ENCODE data around the gene DACH1.

GRCh38 chr13:71759651-71760511 is 107.1 kb downstream of the DACH1 start:
- TF ChIP-seq SIN3A (IDR thresholded peaks at IDR 0.05; ENCODE audit: low read depth) (no peak), POLR2A (IDR thresholded peaks at IDR 0.05; ENCODE audit: borderline replicate concordance, extremely low read depth, insufficient read depth, insufficient read length) (no peak), ZBTB33 (IDR thresholded peaks at IDR 0.05; ENCODE audit: extremely low read depth, insufficient replicate concordance, low read length) (no peak), YY1 (IDR thresholded peaks at IDR 0.05; ENCODE audit: extremely low read depth, insufficient replicate concordance, low read depth, low read length) (no peak), ELF1 (IDR thresholded peaks at IDR 0.05; ENCODE audit: borderline replicate concordance, low read depth) (no peak), TCF7L2 (IDR thresholded peaks at IDR 0.05; ENCODE audit: borderline replicate concordance, extremely low read depth, insufficient read depth, insufficient read length) (no peak), POLR2AphosphoS5 (IDR thresholded peaks at IDR 0.05; ENCODE audit: low read depth, low read length) (no peak), ZFX (IDR thresholded peaks at IDR 0.05) (no peak), CBX3 (IDR thresholded peaks at IDR 0.05; ENCODE audit: low read depth) (no peak), ATF3 (IDR thresholded peaks at IDR 0.05) (no peak), FOSL1 (IDR thresholded peaks at IDR 0.05; ENCODE audit: low read depth) (no peak)
- TF ChIP-seq, protein P1, sequence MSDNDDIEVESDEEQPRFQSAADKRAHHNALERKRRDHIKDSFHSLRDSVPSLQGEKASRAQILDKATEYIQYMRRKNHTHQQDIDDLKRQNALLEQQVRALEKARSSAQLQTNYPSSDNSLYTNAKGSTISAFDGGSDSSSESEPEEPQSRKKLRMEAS (IDR thresholded peaks at IDR 0.05), result no peak
- TF ChIP-seq, protein P2, sequence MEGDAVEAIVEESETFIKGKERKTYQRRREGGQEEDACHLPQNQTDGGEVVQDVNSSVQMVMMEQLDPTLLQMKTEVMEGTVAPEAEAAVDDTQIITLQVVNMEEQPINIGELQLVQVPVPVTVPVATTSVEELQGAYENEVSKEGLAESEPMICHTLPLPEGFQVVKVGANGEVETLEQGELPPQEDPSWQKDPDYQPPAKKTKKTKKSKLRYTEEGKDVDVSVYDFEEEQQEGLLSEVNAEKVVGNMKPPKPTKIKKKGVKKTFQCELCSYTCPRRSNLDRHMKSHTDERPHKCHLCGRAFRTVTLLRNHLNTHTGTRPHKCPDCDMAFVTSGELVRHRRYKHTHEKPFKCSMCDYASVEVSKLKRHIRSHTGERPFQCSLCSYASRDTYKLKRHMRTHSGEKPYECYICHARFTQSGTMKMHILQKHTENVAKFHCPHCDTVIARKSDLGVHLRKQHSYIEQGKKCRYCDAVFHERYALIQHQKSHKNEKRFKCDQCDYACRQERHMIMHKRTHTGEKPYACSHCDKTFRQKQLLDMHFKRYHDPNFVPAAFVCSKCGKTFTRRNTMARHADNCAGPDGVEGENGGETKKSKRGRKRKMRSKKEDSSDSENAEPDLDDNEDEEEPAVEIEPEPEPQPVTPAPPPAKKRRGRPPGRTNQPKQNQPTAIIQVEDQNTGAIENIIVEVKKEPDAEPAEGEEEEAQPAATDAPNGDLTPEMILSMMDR (IDR thresholded peaks at IDR 0.05 in 2 of 3, conservative IDR thresholded peaks at IDR 0.05 in 1 of 3; ENCODE audit: borderline replicate concordance in 1 of 3, insufficient read depth in 1 of 3, low read depth in 2 of 3, low read length in 2 of 3), result no peak

Measured in HCT116 (cell line).